HL-60/S4 treated with retinoic acid at 250 ng/mL for 4 days and 3 days (cell line): ENCODE data around the gene VGLL3.
"Not testable (repeated sequence)": the region's sequence is repeated elsewhere in the genome, so short reads cannot be mapped to it uniquely, and the experiment has no call there.

ENCODE experiments used
- in situ Hi-C: fragments of 300-500 bp; cut with MboI; formaldehyde crosslinking; loops from 2 replicates; pipeline ENCODE4 v1.7.0; 2022; ENCODE audit warnings: low sequenced_read_pairs

VGLL3 gene

GRCh38 chr3:86989611-86990010 is 1.3 kb downstream of the VGLL3 start:
- in situ Hi-C loops = no loop called here

DNA sequence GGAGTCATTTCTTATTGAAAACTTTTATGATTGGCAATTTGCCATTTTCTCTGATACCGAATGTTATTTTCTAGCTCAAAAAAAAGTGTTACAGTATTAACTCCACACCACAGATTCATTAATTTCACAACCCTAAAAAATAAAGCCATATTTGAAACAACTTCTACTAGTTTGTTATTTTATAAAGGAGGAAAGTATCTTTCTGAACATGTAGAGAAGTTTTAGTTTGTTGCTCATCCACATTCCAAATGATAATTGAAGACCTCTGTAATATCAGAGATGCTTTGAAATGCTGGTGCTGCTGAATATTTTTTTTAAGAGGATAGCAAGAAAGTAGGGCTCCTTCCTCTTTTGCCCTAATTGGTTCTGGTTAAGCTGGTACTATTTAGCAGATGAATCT is 1.9 kb downstream of the VGLL3 start:
- in situ Hi-C loops = no loop called here

GRCh38 chr3:86988235-86988634 is 2.7 kb downstream of the VGLL3 start:
- in situ Hi-C loops = no loop called here

- in situ Hi-C loops = no loop called here
Measured at GRCh38 chr3:86987421-86987715, 3.6 kb downstream of the VGLL3 start.

- in situ Hi-C loops = no loop called here
Measured at GRCh38 chr3:86986671-86987420, 4.1 kb downstream of the VGLL3 start.

GRCh38 chr3:86985181-86985826 is 5.6 kb downstream of the VGLL3 start:
- in situ Hi-C loops = no loop called here

GRCh38 chr3:86984271-86984670 is 6.7 kb downstream of the VGLL3 start:
- in situ Hi-C loops = no loop called here

- in situ Hi-C loops = no loop called here
Measured at GRCh38 chr3:86982883-86983282, 8.1 kb downstream of the VGLL3 start.

- in situ Hi-C loops = no loop called here
Measured at GRCh38 chr3:86978111-86978551, 12.8 kb downstream of the VGLL3 start.

GRCh38 chr3:86976219-86976618 is 14.7 kb downstream of the VGLL3 start:
- in situ Hi-C loops = no loop called here

DNA sequence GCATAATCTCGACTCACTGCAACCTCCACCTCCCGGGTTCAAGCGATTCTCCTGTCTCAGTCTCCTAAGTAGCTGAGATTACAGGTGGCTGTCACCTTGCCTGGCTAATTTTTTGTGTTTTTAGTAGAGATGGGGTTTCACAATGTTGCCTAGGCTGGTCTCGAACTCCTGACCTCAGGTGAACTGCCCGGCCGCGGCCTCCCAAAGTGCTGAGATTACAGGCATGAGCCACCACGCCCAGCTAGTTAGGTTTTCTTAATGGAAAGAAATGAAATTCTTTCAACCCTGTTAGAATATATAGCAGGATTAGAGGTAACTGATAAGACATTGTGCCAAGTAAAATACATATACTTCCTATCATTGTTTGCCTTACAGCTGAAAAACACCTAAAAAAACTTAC is 16.8 kb downstream of the VGLL3 start:
- in situ Hi-C loops = not testable (repeated sequence)

GRCh38 chr3:86973440-86973839 is 17.5 kb downstream of the VGLL3 start:
- in situ Hi-C loops = no loop called here

DNA sequence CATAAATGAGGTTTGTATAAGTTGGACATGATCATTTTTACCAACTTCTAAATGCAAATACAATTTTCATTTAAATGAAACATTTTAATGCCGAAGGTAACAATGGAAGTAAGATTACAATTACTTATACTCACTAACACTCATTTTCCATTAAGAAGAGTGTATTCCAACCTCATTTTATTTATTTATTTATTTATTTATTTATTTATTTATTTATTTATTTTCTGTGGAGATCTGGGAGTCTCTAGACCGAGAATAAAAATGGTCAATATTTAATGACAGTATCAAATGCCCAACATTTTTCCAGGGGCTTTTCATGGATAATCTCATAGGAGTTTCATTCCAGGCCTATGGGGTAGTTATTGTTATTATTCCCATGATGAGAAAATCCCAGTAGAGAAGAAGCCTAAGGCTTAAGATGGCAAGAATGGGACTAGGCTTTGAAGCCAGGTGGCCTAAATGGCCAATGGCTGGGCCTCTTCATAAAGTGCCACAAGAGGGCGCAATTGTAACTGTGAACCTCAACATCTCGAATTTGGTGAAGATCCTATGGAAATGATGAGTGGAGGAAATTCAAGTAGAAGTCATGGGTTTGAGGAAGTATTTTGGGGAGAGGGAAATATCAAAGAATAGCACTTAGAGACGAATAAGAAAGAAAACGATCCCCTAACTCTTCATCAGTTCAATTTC is 21.3 kb downstream of the VGLL3 start:
- in situ Hi-C loops = no loop called here

- in situ Hi-C loops = no loop called here
Measured at GRCh38 chr3:86968244-86968932, 22.6 kb downstream of the VGLL3 start.

DNA sequence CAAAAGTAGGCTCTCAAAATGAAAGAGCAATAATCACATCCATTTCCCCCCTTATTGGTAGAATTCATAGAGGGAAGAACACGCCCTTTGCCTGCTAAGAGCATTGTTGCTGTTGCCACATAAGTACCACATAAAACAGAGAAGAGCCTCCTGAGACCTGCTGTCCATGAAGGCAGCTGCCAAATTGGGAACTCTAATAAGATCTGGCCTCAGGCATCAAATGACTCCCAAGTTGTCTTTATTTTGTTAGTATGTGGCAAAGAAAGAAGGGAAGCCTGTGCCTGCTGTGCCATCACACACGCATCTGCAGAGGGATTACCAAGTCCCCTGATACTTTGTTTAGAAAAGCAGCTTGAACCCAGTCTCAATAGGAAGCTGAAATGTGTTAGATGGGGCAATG is 23.9 kb downstream of the VGLL3 start:
- in situ Hi-C loops = no loop called here

- in situ Hi-C loops = no loop called here
Measured at GRCh38 chr3:86965166-86965565, 25.8 kb downstream of the VGLL3 start.

DNA sequence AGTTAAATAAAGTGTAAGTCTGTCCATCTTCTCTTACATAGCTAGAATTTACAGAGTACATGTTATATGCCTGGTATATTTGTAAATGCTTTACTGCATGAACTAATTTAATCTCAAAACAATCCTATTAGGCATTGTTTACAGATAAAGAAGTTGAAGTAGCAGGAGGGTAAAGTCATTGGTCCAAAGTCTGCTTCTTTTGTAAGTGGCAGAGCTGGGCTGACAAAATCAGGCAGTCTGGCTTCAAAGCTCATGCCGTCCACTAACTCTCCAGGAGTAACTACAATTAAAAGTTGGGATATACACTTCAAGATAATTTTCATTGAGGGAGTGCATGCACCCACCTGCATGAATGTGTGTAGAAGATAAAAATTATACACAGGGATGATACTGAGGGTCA is 27.3 kb downstream of the VGLL3 start:
- in situ Hi-C loops = no loop called here

DNA sequence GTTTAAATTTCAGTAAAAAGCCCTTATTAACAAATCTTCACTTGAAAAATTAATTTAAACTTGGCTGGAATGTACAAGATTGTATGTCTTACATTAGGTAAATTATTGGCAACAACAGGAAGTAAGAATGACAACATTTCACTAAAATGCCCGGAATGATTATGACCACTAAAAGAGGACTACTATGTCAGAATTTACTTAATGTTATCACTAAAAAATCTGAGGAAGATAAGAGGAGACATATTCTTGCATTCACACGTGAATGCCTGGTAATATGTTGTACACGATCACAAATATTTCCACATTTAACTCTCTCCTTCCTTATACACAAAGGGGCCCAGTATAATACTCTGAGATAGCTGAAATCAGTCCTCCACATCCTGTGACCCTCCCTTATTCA is 29.7 kb downstream of the VGLL3 start:
- in situ Hi-C loops = no loop called here

- in situ Hi-C loops = no loop called here
Measured at GRCh38 chr3:86960550-86960949, 30.4 kb downstream of the VGLL3 start.

DNA sequence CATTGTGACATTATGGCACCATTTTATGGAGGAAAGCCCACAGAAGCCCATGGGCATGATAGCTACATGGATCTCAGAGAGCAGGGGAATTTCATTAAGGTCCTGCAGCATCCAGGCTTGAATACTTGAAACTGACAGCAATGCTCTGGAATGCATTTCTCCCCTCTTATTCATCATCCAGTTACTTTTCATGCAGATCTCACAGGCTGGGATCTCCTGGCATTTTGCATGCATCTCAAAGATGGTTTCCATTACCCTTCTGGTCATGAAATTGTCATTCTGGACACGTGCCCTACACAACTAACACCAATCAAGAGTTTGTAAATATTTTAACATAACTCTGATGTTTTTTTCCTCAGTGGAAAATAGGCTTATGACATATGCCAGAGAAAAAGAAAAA is 32.4 kb downstream of the VGLL3 start:
- in situ Hi-C loops = no loop called here

DNA sequence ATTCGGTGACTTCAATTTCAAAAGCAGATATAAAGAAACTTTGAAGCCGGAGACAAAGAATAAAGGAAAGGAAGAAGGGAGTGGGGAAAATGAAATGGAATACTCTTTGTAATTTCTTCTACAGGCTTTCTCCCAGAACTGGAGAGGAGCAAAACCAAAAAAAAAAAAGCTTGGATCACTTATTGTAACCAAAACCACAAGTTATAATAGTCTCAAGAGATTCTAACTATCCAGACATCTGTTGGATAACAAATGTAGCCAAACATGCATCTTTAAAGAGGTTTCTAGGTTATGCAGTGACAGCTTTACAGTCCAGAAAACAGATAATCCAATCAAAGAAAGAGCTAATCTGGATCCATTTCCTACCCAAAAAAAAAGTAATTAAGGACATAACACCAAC is 36.2 kb downstream of the VGLL3 start:
- in situ Hi-C loops = no loop called here

GRCh38 chr3:86954226-86954625 is 36.7 kb downstream of the VGLL3 start:
- in situ Hi-C loops = no loop called here
